Bronchial epithelial cell (primary cell): ENCODE results near the gene ADGRG7. TPM values are rescaled to one million over a fixed set of nuclear protein-coding genes. Genes with fewer than 3 reads are reported as not detected.
"Not testable (repeated sequence)": the region's sequence is repeated elsewhere in the genome, so short reads cannot be mapped to it uniquely, and the experiment has no call there.

Source experiments
- DNase-seq: peaks from one replicate; pipeline ENCODE4 v3.0.0-alpha.2; 2010; ENCODE audit warnings: low read depth
- FAIRE-seq: peaks from 2 replicates; lab custom pipeline; 2011; peaks lifted over from hg19 to GRCh38; lab: Jason Lieb, UNC
- H3K27me3 ChIP-seq: 2 replicates; pipeline ENCODE4 v1.5.1; 2011; ENCODE audit warnings: low read length; ENCODE audit not compliant: control insufficient read depth, insufficient read depth
- H3K36me3 ChIP-seq: 2 replicates; pipeline ENCODE4 v1.5.1; 2011; ENCODE audit warnings: low read length; ENCODE audit not compliant: control insufficient read depth, insufficient read depth
- H3K4me3 ChIP-seq: 2 replicates; pipeline ENCODE4 v1.5.1; 2011; ENCODE audit warnings: mild to moderate bottlenecking, low read depth, low read length, control low read depth
- total RNA-seq: library from RNA; depleted of rRNA; stranded (reverse); fragments of >200 nt; gene quantifications from 2 replicates; pipeline ENCODE4 v1.2.1, GENCODE V29; 2014
- TF ChIP-seq, protein P1 (sequence below): IDR thresholded peaks from 2 replicates; pipeline ENCODE4 v1.5.1; 2011; ENCODE audit warnings: mild to moderate bottlenecking, moderate library complexity, low read length, control low read depth, inconsistent platforms; ENCODE audit not compliant: insufficient read depth, severe bottlenecking

Gene ADGRG7
- total RNA-seq, 1 donor from 2014 or later, result under 0.01 TPM

DNA sequence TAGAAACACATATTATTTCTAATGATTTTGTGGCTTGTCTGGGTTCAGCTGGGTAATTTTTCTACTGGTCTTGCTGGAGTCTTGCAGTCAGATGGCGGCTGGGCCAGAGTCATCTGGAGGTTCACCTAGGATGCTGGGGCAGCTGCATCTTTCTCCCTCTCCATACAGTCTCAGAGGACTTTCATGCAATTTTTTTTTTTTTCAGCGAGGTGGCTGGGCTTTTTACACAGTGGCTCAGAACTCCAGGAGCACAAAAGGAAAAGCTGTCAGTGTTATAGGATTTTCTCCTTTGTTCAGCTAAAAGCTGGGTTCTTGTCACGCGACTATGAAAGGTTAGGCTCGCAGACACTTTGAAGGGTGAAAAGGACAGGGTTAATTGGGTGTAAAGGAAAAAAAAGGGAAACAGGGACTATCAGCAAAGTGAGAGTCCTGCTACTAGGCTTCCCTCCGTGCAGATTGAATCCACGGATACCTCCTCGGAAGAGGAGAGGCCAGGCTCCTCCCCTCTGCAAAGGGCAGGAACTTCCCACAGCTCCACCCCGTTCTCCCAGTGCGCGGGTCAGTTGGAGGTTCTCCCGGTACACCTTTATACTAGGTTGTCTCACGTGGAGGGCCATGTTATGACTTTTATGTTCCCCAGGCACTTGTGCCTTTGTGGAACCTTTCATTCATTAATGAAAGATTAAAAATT lies 44.3 kb downstream of the ADGRG7 start:
- FAIRE-seq (no peak), DNase-seq (no peak)
- Histone ChIP-seq H3K27me3 (no peaks in the 10 kb centered on the region), H3K36me3 (no peaks in the 10 kb centered on the region), H3K4me3 (no peak overlapping the region)
- TF ChIP-seq, protein P1, sequence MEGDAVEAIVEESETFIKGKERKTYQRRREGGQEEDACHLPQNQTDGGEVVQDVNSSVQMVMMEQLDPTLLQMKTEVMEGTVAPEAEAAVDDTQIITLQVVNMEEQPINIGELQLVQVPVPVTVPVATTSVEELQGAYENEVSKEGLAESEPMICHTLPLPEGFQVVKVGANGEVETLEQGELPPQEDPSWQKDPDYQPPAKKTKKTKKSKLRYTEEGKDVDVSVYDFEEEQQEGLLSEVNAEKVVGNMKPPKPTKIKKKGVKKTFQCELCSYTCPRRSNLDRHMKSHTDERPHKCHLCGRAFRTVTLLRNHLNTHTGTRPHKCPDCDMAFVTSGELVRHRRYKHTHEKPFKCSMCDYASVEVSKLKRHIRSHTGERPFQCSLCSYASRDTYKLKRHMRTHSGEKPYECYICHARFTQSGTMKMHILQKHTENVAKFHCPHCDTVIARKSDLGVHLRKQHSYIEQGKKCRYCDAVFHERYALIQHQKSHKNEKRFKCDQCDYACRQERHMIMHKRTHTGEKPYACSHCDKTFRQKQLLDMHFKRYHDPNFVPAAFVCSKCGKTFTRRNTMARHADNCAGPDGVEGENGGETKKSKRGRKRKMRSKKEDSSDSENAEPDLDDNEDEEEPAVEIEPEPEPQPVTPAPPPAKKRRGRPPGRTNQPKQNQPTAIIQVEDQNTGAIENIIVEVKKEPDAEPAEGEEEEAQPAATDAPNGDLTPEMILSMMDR, result no peak

DNA sequence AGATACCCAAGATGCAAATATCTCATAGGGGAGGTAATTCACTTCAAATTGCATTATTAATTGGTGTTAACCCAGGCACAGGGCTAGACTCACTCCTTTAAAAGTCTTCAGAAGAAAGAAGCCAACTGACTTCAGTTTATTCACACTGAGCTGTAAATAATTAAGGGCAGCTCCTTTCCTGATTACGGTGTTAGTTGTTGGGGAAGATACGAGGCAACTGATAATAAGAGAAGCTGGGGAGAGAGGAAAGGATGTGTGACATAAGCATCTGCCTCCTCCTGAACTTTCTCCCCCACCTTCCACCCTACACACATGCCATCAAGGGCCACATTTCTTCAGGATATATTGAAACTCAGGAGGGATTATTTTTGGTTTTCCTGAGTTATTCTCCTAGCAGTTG lies 47.5 kb downstream of the ADGRG7 start:
- FAIRE-seq, result no peak
- Histone ChIP-seq H3K4me3 (no peak overlapping the region), H3K27me3 (no peaks in the 10 kb centered on the region), H3K36me3 (no peaks in the 10 kb centered on the region)
- no peak for DNase-seq
- TF ChIP-seq, protein P1, result no peak

DNA sequence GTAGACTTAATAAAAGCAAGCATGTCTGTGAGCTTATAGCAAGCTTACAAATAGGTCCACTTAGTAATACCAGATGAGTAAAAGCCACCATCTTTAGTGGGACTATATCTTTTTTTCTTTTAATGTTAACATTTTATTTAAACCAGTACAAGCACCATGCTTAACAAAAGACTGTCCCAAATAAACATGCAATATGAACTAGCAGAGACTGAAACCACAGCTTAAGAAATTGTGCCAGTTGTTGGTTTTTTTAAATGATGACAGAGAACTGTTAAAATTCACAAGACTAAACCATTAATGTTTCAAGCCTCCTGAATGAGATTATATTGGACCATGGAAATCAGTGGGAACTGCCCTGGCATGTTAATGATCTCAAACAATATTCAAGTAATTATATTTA lies 51.9 kb downstream of the ADGRG7 start:
- DNase-seq, FAIRE-seq: not testable (repeated sequence)

DNA sequence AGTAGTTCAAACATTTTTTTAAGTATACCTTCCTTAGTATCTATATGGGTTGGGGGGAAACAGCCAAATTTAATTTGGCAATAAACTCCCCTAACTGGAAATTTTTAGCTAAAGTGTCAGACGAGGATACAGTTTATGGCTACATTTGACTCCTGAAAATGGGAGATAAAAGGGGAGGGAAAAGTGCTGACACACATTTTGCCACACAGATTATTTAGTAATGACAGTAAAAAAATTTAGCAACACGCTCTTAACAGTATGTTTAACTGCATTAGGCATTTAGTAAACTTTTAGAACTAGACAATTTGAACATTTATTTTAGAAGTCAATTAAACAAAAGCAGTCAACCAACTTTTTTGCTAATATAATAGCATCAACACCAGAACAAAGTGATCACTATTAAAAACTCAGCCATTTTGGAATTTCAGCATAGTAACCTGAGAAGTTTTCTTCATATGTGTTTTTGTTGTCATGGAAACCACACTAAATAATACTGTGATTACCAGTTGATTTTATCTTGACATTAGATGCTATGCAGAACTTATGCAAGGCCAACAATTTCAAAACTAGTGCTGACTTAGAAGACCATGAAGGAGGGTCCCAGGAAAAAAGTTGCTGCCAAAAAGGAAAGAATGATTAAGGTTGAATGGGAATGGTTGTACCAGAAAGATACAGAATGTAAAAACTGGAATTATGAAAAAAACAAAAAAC lies 52.9 kb downstream of the ADGRG7 start:
- no peak for FAIRE-seq
- peak; percentile 7 for DNase-seq
- TF ChIP-seq, protein P1, result no peak
- Histone ChIP-seq H3K27me3 (no peaks in the 10 kb centered on the region), H3K36me3 (no peaks in the 10 kb centered on the region), H3K4me3 (no peak overlapping the region)

More for the DNA sequence above, 51.9 kb downstream of the ADGRG7 start:
- not testable (repeated sequence) for H3K36me3 ChIP-seq, H3K4me3 ChIP-seq, H3K27me3 ChIP-seq

DNA sequence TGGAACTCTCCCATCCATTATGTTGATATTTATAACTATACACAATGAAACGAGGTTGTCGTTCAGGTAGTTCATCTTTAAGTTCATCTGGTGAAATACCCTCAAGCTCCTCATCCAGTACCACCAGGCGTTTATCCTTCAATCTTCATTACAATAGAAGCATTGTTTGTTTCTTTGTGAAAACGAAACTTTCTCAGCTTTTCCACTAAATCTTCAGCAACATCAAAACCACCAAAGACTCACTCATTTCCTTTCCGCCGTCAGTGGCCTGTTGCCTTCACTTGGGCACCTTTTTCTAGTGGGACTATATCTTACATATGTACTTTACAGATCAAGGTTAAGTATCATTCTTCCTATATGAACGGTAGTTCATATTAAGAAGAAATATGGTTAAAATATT lies 55.8 kb downstream of the ADGRG7 start:
- Histone ChIP-seq H3K36me3 (no peaks in the 10 kb centered on the region), H3K27me3 (no peaks in the 10 kb centered on the region), H3K4me3 (no peak overlapping the region)
- no peak for FAIRE-seq
- TF ChIP-seq, protein P1, result no peak
- DNase-seq, result no peak

DNA sequence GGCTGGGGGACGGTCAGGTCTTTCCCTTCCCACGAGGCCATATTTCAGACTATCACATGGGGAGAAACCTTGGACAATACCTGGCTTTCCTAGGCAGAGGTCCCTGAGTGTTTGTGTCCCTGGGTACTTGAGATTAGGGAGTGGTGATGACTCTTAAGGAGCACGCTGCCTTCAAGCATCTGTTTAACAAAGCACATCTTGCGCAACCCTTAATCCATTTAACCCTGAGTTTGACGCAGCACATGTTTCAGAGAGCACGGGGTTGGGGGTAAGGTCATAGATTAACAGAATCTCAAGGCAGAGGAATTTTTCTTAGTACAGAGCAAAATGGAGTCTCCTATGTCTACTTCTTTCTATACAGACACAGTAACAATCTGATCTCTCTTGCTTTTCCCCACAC lies 57.3 kb downstream of the ADGRG7 start:
- peak; percentile 46 for DNase-seq
- H3K4me3 ChIP-seq, H3K36me3 ChIP-seq, FAIRE-seq, H3K27me3 ChIP-seq: not testable (repeated sequence)

DNA sequence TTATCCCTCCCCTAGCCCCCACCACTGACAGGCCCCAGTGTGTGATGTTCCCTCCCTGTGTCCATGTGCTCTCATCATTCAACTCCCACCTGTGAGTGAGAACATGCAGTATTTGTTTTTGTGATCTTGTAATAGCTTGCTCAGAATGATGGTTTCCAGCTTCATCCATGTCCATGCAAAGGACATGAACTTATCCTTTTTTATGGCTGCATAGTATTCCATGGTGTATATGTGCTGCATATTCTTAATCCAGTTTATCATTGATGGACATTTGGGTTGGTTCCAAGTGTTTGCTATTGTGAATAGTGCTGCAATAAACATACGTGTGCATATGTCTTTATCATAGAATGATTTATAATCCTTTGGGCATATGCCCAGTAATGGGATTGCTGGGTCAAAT lies 57.9 kb downstream of the ADGRG7 start:
- FAIRE-seq, H3K36me3 ChIP-seq, H3K4me3 ChIP-seq, DNase-seq, H3K27me3 ChIP-seq: not testable (repeated sequence)

DNA sequence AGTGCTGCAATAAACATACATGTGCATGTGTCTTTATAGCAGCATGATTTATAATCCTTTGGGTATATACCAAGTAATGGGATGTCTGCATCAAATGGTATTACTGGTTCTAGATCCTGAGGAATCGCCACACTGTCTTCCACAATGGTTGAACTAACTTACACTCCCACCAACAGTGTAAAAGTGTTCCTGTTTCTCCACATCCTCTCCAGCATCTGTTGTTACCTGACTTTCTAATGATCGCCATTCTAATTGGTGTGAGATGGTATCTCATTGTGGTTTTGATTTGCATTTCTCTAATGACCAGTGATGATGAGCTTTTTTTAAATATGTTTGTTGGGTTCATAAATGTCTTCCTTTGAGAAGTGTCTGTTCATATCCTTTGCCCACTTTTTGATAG lies 61.6 kb downstream of the ADGRG7 start:
- not testable (repeated sequence) for H3K4me3 ChIP-seq, H3K27me3 ChIP-seq, H3K36me3 ChIP-seq, FAIRE-seq, DNase-seq
